A549 treated with Mapracorat at 1 μM for 4 hours (cell line): ENCODE measurements around the gene XCR1. TPM values are rescaled to one million over a fixed set of nuclear protein-coding genes. Genes with fewer than 3 reads are reported as not detected.

ENCODE experiments used
- total RNA-seq: library from RNA; stranded (reverse); fragments of 200-300 nt; extraction: Qiagen RNA extraction; gene quantifications from 5 replicates; pipeline ENCODE4 v1.2.3, GENCODE V29; 2022

Gene XCR1, protein sequence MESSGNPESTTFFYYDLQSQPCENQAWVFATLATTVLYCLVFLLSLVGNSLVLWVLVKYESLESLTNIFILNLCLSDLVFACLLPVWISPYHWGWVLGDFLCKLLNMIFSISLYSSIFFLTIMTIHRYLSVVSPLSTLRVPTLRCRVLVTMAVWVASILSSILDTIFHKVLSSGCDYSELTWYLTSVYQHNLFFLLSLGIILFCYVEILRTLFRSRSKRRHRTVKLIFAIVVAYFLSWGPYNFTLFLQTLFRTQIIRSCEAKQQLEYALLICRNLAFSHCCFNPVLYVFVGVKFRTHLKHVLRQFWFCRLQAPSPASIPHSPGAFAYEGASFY
- total RNA-seq, result not detected in 5 replicates

DNA sequence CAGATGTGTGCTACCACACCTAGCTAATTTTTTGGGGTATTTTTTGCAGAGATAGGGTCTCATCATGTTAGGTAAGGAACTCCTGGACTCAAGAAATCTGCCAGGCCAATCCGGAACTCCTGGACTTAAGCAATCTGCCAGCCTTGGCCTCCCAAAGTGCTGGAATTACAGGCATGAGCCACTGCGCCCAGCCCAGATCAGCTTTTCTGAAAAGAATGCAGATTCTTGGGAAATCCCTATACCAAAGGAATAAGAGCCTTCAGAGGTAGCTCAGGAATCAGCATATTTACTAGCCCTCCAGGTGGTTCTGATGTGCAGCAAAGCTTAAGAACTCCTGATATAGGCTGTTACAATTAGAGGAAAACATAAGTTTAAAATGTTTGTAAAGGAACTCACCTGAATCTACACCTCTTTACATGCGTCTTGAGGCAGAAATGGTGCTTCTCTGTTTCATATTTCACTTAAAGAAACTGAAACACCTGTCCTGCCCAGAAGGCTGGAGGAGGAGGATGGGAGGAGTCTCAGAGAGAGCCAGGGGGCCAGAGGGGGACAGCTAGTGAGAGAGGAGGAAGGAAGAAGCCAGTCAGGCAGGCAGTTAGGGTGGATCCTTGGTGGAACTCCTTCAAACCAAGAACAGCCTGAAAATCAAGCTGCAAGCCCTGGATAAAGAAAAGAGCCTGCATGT, at the start of gene XCR1:
TSS of gene XCR1 (minus strand) at position 463 of the 685 bp plus-strand sequence. CDS start 5,536 bp downstream, outside the sequence.

DNA sequence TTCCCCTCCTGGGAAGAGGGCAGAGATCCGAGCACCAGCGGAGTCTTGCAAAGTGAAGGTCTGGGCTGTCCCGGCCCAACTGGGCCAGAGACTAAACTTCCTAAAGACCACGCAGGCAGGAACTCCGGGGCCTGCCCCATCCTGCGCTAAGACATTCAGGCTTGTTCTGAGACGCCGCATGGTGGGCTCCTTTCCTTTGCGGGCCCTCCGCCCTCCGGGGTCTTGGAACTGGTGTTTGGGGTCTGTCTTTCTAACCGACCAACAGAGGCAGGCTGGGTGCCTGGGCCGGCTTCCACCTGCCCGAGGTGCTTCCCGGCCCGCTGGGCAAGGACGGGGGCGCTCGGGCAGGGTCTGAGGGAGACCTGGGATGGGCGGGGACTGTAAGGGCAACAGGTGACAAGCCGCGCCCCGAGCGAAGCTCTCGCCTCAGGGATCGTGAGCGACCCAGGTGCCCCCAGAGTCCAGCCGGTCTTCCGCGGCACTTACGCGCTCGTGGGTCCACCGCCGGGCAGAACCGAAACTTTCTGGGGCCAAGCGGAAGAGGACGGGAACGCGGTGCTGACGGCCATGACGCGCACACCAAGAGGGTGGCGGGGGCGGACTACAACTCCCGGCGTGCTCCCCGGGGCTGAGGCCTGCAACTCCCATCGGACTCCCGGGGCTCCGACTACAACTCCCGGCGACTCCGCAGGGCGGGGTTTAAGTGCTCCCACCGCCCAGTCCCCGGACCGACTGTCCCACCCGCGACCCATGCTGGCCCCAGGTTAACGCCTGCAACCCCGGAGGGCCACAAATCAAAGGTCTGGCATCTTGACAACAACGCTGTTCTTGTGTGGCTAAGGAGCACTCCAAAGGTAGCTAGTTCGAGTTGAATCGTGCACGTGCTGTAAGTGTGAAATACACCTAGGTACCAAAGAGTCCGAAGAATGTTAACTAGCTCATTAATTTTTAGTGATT, 31.8 kb downstream of the XCR1 start, which contains the start of gene FYCO1:
TSS of gene FYCO1 (minus strand) at position 589 of the 957 bp plus-strand sequence. CDS start 10,914 bp downstream, outside the sequence.

Other genes with a start within 250 kb of the XCR1 start
- gene SLC6A20, start 230.9 kb downstream of the XCR1 start, total RNA-seq, result 0.02 TPM in 1 of 5 replicates, not detected in the others
- 12.7 to 18.3 TPM (median 17.5 TPM) in 5 replicates for gene LZTFL1, start 185.4 kb downstream of the XCR1 start, total RNA-seq
- not detected in 5 replicates for gene CCR9, start 140.9 kb downstream of the XCR1 start, total RNA-seq
- gene CXCR6, start 84.0 kb downstream of the XCR1 start, total RNA-seq, result not detected in 5 replicates
- 4.5 to 5.7 TPM (median 4.9 TPM) in 5 replicates for gene FYCO1, start 31.7 kb downstream of the XCR1 start, total RNA-seq
- gene CCR1, start 180.8 kb upstream of the XCR1 start, total RNA-seq, result not detected in 5 replicates
- gene CCR3, start 215.0 kb upstream of the XCR1 start, total RNA-seq, result not detected in 5 replicates